ENCODE data around the gene PGM2L1.

PGM2L1 gene

GRCh38 chr11:74310857-74311256 lies 87.4 kb downstream of the PGM2L1 start:
- ATAC-seq, result no peak
- TF ChIP-seq RARB (CRISPR knock-in tag; IDR thresholded peaks at IDR 0.05), result no peak
- TF ChIP-seq ZFP3 (CRISPR knock-in tag; IDR thresholded peaks at IDR 0.05), result no peak
- no peak for TF ChIP-seq SNAI2 (CRISPR knock-in tag; IDR thresholded peaks at IDR 0.05)
- no peak for TF ChIP-seq ZFP30 (CRISPR knock-in tag; IDR thresholded peaks at IDR 0.05)
- TF ChIP-seq ARNTL (CRISPR knock-in tag; IDR thresholded peaks at IDR 0.05; ENCODE audit: borderline replicate concordance, low read depth), result no peak
- no peak for TF ChIP-seq CREB5 (CRISPR knock-in tag; IDR thresholded peaks at IDR 0.05; ENCODE audit: low read depth)
- no peak for TF ChIP-seq OSR1 (CRISPR knock-in tag; IDR thresholded peaks at IDR 0.05)

- TF ChIP-seq ISL1 (CRISPR knock-in tag; IDR thresholded peaks at IDR 0.05) (no peak), TCF4 (CRISPR knock-in tag; IDR thresholded peaks at IDR 0.05; ENCODE audit: borderline replicate concordance) (no peak), OSR1 (CRISPR knock-in tag; IDR thresholded peaks at IDR 0.05) (no peak), GLIS3 (CRISPR knock-in tag; IDR thresholded peaks at IDR 0.05) (no peak), ZFP3 (CRISPR knock-in tag; IDR thresholded peaks at IDR 0.05) (no peak), ZFP30 (CRISPR knock-in tag; IDR thresholded peaks at IDR 0.05) (no peak), ESRRG (CRISPR knock-in tag; IDR thresholded peaks at IDR 0.05) (no peak), SNAI2 (CRISPR knock-in tag; IDR thresholded peaks at IDR 0.05) (no peak), ZNF8 (CRISPR knock-in tag; IDR thresholded peaks at IDR 0.05) (no peak), CREB5 (CRISPR knock-in tag; IDR thresholded peaks at IDR 0.05; ENCODE audit: low read depth) (no peak), PATZ1 (CRISPR knock-in tag; IDR thresholded peaks at IDR 0.05; ENCODE audit: borderline replicate concordance) (no peak), ZNF565 (CRISPR knock-in tag; conservative IDR thresholded peaks at IDR 0.05; ENCODE audit: low read depth) (no peak), TSHZ2 (CRISPR knock-in tag; IDR thresholded peaks at IDR 0.05) (no peak), PPARA (CRISPR knock-in tag; IDR thresholded peaks at IDR 0.05; ENCODE audit: borderline replicate concordance) (no peak), BACH2 (CRISPR knock-in tag; IDR thresholded peaks at IDR 0.05; ENCODE audit: borderline replicate concordance) (no peak), ZC3H10 (CRISPR knock-in tag; IDR thresholded peaks at IDR 0.05) (no peak), RARB (CRISPR knock-in tag; IDR thresholded peaks at IDR 0.05) (no peak), ZNF70 (CRISPR knock-in tag; IDR thresholded peaks at IDR 0.05) (no peak), TOX (CRISPR knock-in tag; IDR thresholded peaks at IDR 0.05; ENCODE audit: borderline replicate concordance) (no peak)
- ATAC-seq, result peak; percentile 39
Observed at GRCh38 chr11:74307434-74307833, 90.8 kb downstream of the PGM2L1 start.

GRCh38 chr11:74306435-74307175 lies 91.6 kb downstream of the PGM2L1 start:
- ATAC-seq, result peak; percentile 25; the same call in 2 of the 3 replicates

More at GRCh38 chr11:74306435-74307175, 91.6 kb downstream of the PGM2L1 start:
- TF ChIP-seq ZNF8 (CRISPR knock-in tag; IDR thresholded peaks at IDR 0.05) (no peak), SNAI2 (CRISPR knock-in tag; IDR thresholded peaks at IDR 0.05) (no peak), ZC3H10 (CRISPR knock-in tag; IDR thresholded peaks at IDR 0.05) (no peak), TSHZ2 (CRISPR knock-in tag; IDR thresholded peaks at IDR 0.05) (no peak), PATZ1 (CRISPR knock-in tag; IDR thresholded peaks at IDR 0.05; ENCODE audit: borderline replicate concordance) (no peak), ESRRG (CRISPR knock-in tag; IDR thresholded peaks at IDR 0.05) (no peak)

Data from SK-N-SH treated with all-trans-retinoic acid at 6 μM for 48 hours (cell line).